HT-29 (cell line): ENCODE data around the gene ASPHD1. TPM values are rescaled to one million over a fixed set of nuclear protein-coding genes. Genes with fewer than 3 reads are reported as not detected.

Experiments used
- DNase-seq: peaks from one replicate; pipeline ENCODE4 v3.0.0-alpha.2; 2015; ENCODE audit warnings: low spot score
- total RNA-seq: library from RNA; depleted of rRNA; stranded (reverse); fragments of >200 nt; shearing (Covaris generic); gene quantifications from 2 replicates; pipeline ENCODE4 v1.2.3, GENCODE V29; 2014; rRNA removed

Gene ASPHD1
- total RNA-seq, 1 experiment from 2014 or later: 24.0 TPM

DNA sequence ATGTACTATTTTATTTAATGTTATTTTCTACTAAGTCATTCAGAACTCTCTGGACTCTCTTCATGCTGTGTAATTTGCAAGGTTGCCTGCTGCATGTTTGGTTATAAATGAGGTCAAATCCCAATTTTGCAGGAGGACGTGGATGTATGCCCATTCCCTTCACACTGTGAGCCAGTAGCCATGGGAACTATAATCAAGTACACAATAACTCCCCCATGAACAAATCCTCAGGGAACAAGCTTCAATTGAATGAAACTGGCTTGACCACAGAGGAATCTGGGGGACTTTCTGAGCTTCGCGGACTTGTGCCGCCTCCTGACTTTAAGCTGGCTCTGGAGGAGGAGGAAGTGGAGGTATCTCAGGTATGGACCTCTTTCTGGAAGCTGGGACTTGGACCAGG, 40.4 kb downstream of the ASPHD1 start:
- no peak for DNase-seq

GRCh38 chr16:29943846-29944799, 43.8 kb downstream of the ASPHD1 start:
- peak; percentile 95 for DNase-seq

DNA sequence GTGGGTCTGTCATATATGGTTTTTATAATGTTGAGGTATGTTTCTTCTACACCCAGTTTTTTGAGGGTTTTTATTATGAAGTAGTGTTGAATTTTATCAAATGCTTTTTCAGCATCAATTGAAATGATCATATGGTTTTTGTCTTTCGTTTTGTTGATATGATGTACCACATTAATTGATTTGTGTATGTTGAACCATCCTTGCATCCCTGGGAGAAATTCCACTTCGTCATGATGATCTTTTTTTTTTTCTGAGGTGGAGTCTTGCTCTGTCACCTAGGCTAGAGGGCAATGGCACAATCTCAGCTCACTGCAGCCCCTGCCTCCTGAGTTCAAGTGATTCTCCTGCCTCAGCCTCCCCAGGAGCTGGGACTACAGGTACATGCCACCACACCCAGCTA, 47.6 kb downstream of the ASPHD1 start:
- DNase-seq: no peak

DNA sequence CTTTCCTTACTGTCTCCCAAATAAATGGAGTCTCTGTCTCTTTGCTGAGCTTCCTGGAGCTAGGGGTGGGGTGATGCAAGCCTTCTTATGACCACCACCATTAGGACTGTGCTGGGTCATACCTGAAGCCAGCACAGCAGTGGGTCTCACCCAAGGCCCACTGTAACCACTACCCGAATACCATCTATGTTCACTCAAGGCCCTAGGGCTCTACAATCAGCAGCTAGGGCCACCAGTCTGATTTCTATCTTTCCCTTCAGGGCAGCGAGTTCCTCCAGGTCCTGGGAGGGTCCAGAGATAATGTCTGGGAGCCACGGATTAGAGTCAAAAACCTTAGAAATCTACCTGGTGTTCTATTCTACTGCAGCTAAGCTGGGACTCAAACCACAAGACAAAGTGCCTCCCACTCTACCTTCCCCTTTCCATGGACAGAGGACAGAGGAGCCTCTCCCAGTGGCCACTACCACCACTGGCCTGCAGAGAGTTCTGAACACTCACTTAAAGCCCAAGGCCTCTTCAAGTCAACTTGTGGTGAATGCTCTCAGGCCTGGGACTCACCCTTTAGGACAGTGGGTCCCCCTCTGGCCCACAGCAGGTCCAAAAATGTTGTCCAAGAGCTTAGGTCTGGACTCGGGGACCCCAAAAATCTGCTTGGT, 50.6 kb downstream of the ASPHD1 start:
- no peak for DNase-seq

DNA sequence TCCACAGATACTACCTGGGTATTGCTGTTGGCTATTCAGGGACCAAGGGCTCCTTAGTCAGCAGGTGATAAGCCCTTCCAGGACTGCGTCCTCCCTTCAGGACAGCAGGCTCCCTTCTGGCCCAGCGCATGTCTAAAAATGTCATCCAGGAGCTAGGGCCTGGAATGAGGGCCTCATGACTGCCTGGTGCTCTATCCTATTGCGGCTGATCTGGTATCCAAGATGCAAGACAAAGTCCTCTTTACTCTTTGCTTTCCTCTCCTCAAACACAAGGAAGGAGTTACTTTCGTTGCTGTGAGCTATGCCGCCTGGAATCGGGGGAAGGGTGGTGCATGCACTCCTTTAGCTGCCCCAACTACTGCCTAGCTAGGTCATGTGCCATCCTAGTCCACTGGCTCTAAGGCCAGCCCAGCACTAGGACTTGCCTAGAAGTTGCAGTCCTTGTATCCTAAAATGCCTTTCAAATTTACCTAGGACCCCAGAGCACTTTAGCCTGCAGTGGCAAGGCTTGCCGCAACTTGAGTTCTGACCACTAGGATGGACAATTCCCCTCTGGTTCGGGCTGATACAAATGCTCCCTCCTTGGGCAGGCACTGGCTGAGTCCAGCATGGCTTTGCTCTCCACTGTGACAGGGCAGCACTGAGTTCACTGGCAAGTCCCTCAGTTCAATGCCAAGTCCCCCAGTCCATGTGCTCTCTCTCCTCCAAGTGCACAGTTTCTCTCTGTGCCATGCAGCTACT, 51.5 kb downstream of the ASPHD1 start:
- no peak for DNase-seq

Other genes with a start within 250 kb of the ASPHD1 start
- gene SPN, start 237.2 kb upstream of the ASPHD1 start, total RNA-seq: 0.10 and 0.23 TPM in 2 replicates
- gene QPRT, start 221.3 kb upstream of the ASPHD1 start, total RNA-seq: 35.2 and 42.5 TPM in 2 replicates
- gene C16orf54, start 154.5 kb upstream of the ASPHD1 start, total RNA-seq: 0.05 and 0.36 TPM in 2 replicates
- 0.23 TPM in 1 of 2 replicates, not detected in the other for gene ZG16, start 122.2 kb upstream of the ASPHD1 start, total RNA-seq
- gene KIF22, start 109.7 kb upstream of the ASPHD1 start, total RNA-seq: 127 and 134 TPM in 2 replicates
- gene MAZ, start 94.0 kb upstream of the ASPHD1 start, total RNA-seq: 795 and 814 TPM in 2 replicates
- 0.23 TPM in 1 of 2 replicates, not detected in the other for gene PRRT2, start 88.3 kb upstream of the ASPHD1 start, total RNA-seq
- 57.4 and 65.1 TPM in 2 replicates for gene PAGR1, start 84.3 kb upstream of the ASPHD1 start, total RNA-seq
- 157 and 185 TPM in 2 replicates for gene MVP, start 80.0 kb upstream of the ASPHD1 start, total RNA-seq
- 90.0 and 91.7 TPM in 2 replicates for gene CDIPT, start 37.3 kb upstream of the ASPHD1 start, total RNA-seq
- 12.3 and 17.8 TPM in 2 replicates for gene SEZ6L2, start 938 bp upstream of the ASPHD1 start, total RNA-seq
- 20.4 and 25.9 TPM in 2 replicates for gene KCTD13, start 25.7 kb downstream of the ASPHD1 start, total RNA-seq
- 103 and 110 TPM in 2 replicates for gene TMEM219, start 61.6 kb downstream of the ASPHD1 start, total RNA-seq
- gene TAOK2, start 73.4 kb downstream of the ASPHD1 start, total RNA-seq: 56.5 and 56.8 TPM in 2 replicates
- 21.1 and 23.2 TPM in 2 replicates for gene HIRIP3, start 95.1 kb downstream of the ASPHD1 start, total RNA-seq
- gene INO80E, start 95.8 kb downstream of the ASPHD1 start, total RNA-seq: 72.2 and 79.2 TPM in 2 replicates
- 0.89 TPM in 1 of 2 replicates, not detected in the other for gene DOC2A, start 110.5 kb downstream of the ASPHD1 start, total RNA-seq
- gene C16orf92, start 122.7 kb downstream of the ASPHD1 start, total RNA-seq: not detected in 2 replicates
- 0.79 TPM in 1 of 2 replicates, not detected in the other for gene TLCD3B, start 130.8 kb downstream of the ASPHD1 start, total RNA-seq
- 1,983 and 2,051 TPM in 2 replicates for gene ALDOA, start 165.3 kb downstream of the ASPHD1 start, total RNA-seq
- gene PPP4C, start 175.5 kb downstream of the ASPHD1 start, total RNA-seq: 215 and 226 TPM in 2 replicates
- 2.5 and 3.5 TPM in 2 replicates for gene TBX6, start 191.4 kb downstream of the ASPHD1 start, total RNA-seq
- gene YPEL3, start 195.7 kb downstream of the ASPHD1 start, total RNA-seq: 14.3 and 16.2 TPM in 2 replicates
- gene GDPD3, start 213.0 kb downstream of the ASPHD1 start, total RNA-seq: 1.2 and 1.5 TPM in 2 replicates
- gene MAPK3, start 222.7 kb downstream of the ASPHD1 start, total RNA-seq: 34.5 and 39.2 TPM in 2 replicates